IMR-90 (cell line): ENCODE measurements around the gene TEAD1. TPM values are rescaled to one million over a fixed set of nuclear protein-coding genes. Genes with fewer than 3 reads are reported as not detected.

Source experiments
- ATAC-seq: fragments of 200-7000 bp; cut with Tn5 transposase; 2 replicates; pipeline ENCODE4 v1.9.1; 2020; ENCODE audit warnings: low read depth, mild to moderate bottlenecking, moderate library complexity
- BruUV-seq: library from RNA; stranded (reverse); fragments of 400-500 nt; replicated peaks from 2 replicates; lab custom pipeline; 2021; lab: Mats Ljungman, UMichigan
- CTCF ChIA-PET: fragments of 300-600 bp; formaldehyde crosslinking; extraction: SDS; loops from one replicate; lab custom pipeline; 2021; ENCODE audit warnings: antibody characterized with exemption; lab: Yijun Ruan, JAX
- POLR2A ChIA-PET: fragments of 300-600 bp; sonication (Branson Sonifier 250); formaldehyde crosslinking; loops from one replicate; lab custom pipeline; 2022; ENCODE audit warnings: antibody characterized with exemption; ENCODE audit not compliant: unreplicated experiment; lab: Charles Lee
- DNase-seq: peaks from one replicate; pipeline ENCODE4 v3.0.0; 2013
- H2AFZ ChIP-seq: replicated peaks from 2 replicates; pipeline ENCODE3; 2013; ENCODE audit warnings: low read length, mild to moderate bottlenecking; ENCODE audit not compliant: poor library complexity
- H2AK5ac ChIP-seq: 2 replicates; pipeline ENCODE4 v1.6.1; 2013; ENCODE audit warnings: low read depth, low read length, inconsistent platforms
- H2AK9ac ChIP-seq: replicated peaks from 2 replicates; pipeline ENCODE3; 2013; ENCODE audit warnings: mild to moderate bottlenecking, low read depth, low read length, moderate library complexity; ENCODE audit not compliant: poor library complexity
- H2BK120ac ChIP-seq: 2 replicates; pipeline ENCODE4 v1.6.1; 2013; ENCODE audit warnings: low read depth, low read length, inconsistent platforms
- H2BK15ac ChIP-seq: 3 replicates; pipeline ENCODE4 v1.6.1; 2013; ENCODE audit warnings: low read depth, low read length, inconsistent platforms
- H2BK20ac ChIP-seq: 2 replicates; pipeline ENCODE4 v1.6.1; 2013; ENCODE audit warnings: low read depth, mild to moderate bottlenecking, inconsistent platforms, low read length, moderate library complexity
- H2BK5ac ChIP-seq: 2 replicates; pipeline ENCODE4 v1.6.1; 2013; ENCODE audit warnings: mild to moderate bottlenecking, low read depth, low read length, inconsistent platforms; ENCODE audit not compliant: poor library complexity, severe bottlenecking
- H3K14ac ChIP-seq: replicated peaks from 2 replicates; pipeline ENCODE4 v1.6.1; 2013; ENCODE audit warnings: low read depth, low read length, inconsistent platforms
- H3K18ac ChIP-seq: 2 replicates; pipeline ENCODE4 v1.6.1; 2013; ENCODE audit warnings: low read depth, low read length, control low read depth
- H3K23ac ChIP-seq: 2 replicates; pipeline ENCODE4 v1.6.1; 2013; ENCODE audit warnings: low read depth, low read length, inconsistent platforms
- H3K27ac ChIP-seq: 2 replicates; pipeline ENCODE4 v1.5.1; 2013; ENCODE audit warnings: mild to moderate bottlenecking, control low read depth, low read length; ENCODE audit not compliant: insufficient read depth
- H3K27me3 ChIP-seq: 2 replicates; pipeline ENCODE4 v1.6.1; 2013; ENCODE audit warnings: low read length; ENCODE audit not compliant: control insufficient read depth, insufficient read depth
- H3K36me3 ChIP-seq: 2 replicates; pipeline ENCODE4 v1.6.1; 2013; ENCODE audit warnings: low read length, mixed read lengths; ENCODE audit not compliant: control insufficient read depth, insufficient read depth
- H3K4ac ChIP-seq: 2 replicates; pipeline ENCODE4 v1.6.1; 2013; ENCODE audit warnings: low read depth, low read length, inconsistent platforms
- H3K4me1 ChIP-seq: 2 replicates; pipeline ENCODE4 v1.6.1; 2013; ENCODE audit warnings: low read length, mixed read lengths; ENCODE audit not compliant: control insufficient read depth, insufficient read depth
- H3K4me2 ChIP-seq: 2 replicates; pipeline ENCODE4 v1.6.1; 2013; ENCODE audit warnings: low read depth, mild to moderate bottlenecking, control low read depth, low read length, moderate library complexity
- H3K4me3 ChIP-seq: 2 replicates; pipeline ENCODE4 v1.5.1; 2013; ENCODE audit warnings: low read depth, mild to moderate bottlenecking, control low read depth, low read length, moderate library complexity; ENCODE audit not compliant: insufficient read depth
- H3K56ac ChIP-seq: 2 replicates; pipeline ENCODE4 v1.6.1; 2013; ENCODE audit warnings: low read length, inconsistent platforms; ENCODE audit not compliant: insufficient read depth; ENCODE audit errors: extremely low read depth
- H3K79me1 ChIP-seq, 2 experiments: 2 replicates each; pipeline ENCODE4 v1.6.1; 2013; ENCODE audit warnings: low read length in 2 of 2, inconsistent platforms in 1 of 2, low read depth in 1 of 2
- H3K9ac ChIP-seq: 2 replicates; pipeline ENCODE4 v1.6.1; 2013; ENCODE audit warnings: low read depth, low read length, control low read depth
- H3K9me1 ChIP-seq: 2 replicates; pipeline ENCODE4 v1.6.1; 2013; ENCODE audit warnings: low read length, inconsistent platforms; ENCODE audit not compliant: insufficient read depth
- H3K9me3 ChIP-seq: 2 replicates; pipeline ENCODE4 v1.6.1; 2013; ENCODE audit warnings: low read length; ENCODE audit not compliant: control insufficient read depth, insufficient read depth
- H4K20me1 ChIP-seq: 2 replicates; pipeline ENCODE4 v1.6.1; 2013; ENCODE audit warnings: low read length, inconsistent platforms; ENCODE audit not compliant: insufficient read depth
- H4K5ac ChIP-seq: 2 replicates; pipeline ENCODE4 v1.6.1; 2013; ENCODE audit warnings: mild to moderate bottlenecking, low read depth, low read length, control low read depth
- H4K8ac ChIP-seq, 2 experiments: 2 replicates each; pipeline ENCODE4 v1.6.1; 2013; ENCODE audit warnings: low read depth in 2 of 2, low read length in 2 of 2, control low read depth in 1 of 2, inconsistent platforms in 1 of 2
- H4K91ac ChIP-seq: 2 replicates; pipeline ENCODE4 v1.6.1; 2013; ENCODE audit warnings: low read depth, low read length, inconsistent platforms; ENCODE audit not compliant: insufficient read depth
- CEBPB ChIP-seq: IDR thresholded peaks from 2 replicates; pipeline ENCODE4 v1.6.1; 2012; ENCODE audit warnings: low read depth, low read length, improper control_type of control experiment
- POLR2A ChIP-seq: IDR thresholded peaks from 2 replicates; pipeline ENCODE4 v1.6.1; 2012; ENCODE audit warnings: mild to moderate bottlenecking, low read depth, low read length
- RAD21 ChIP-seq: IDR thresholded peaks from 2 replicates; pipeline ENCODE4 v1.6.1; 2012; ENCODE audit warnings: low read length, improper control_type of control experiment
- WGBS, 2 experiments: methylation state at CpG; one replicate each; pipeline versions ENCODE4 v1.1.5 to v1.1.7; 2013; ENCODE audit warnings: missing lambda C conversion rate in 2 of 2; ENCODE audit not compliant: insufficient read length in 1 of 2; ENCODE audit errors: extremely low coverage in 2 of 2; 5-methylcytosine and 5-hydroxymethylcytosine counted together
- dilution Hi-C: fragments of 300-500 bp; cut with HindIII; formaldehyde crosslinking; loops from one replicate; pipeline ENCODE4 v1.14.3; 2018; ENCODE audit warnings: low sequenced_read_pairs; ENCODE audit not compliant: unreplicated experiment
- in situ Hi-C: fragments of 300-500 bp; cut with MboI; formaldehyde crosslinking; loops from 3 replicates; pipeline ENCODE4 v1.14.3; 2019; ENCODE audit warnings: low sequenced_read_pairs, inconsistent platforms, mixed read lengths
- intact Hi-C: fragments of 100-400 bp; cut with micrococcal nuclease; formaldehyde crosslinking; loops from 2 replicates; pipeline ENCODE4 v1.10.0; 2022
- polyA plus RNA-seq, 3 experiments: library from polyadenylated mRNA; depleted of rRNA; stranded (reverse); fragments of >200 nt; gene quantifications; 2 replicates each; pipeline ENCODE4 v1.2.3, GENCODE V29; 2012; ENCODE audit warnings: low replicate concordance in 1 of 3
- total RNA-seq: library from RNA; depleted of rRNA; stranded (reverse); fragments of >200 nt; gene quantifications from 2 replicates; pipeline ENCODE4 v1.2.3, GENCODE V29; 2012

TEAD1 gene
- total and polyA plus RNA-seq, 2 of the 4 experiments (the other 2 are of a cell fraction): 51.8 to 69.2 TPM

- no peak overlapping the region for H2BK15ac ChIP-seq
- TF ChIP-seq RAD21 (no peak), POLR2A (no peak), CEBPB (no peak)
- H4K91ac ChIP-seq: no peak overlapping the region
- peaks cover 38 to 84% of the 10 kb centered on the region in 2 experiments for H3K79me1 ChIP-seq
- intact Hi-C loops: no loop called here
- no peak overlapping the region for H3K4me2 ChIP-seq
- H2BK20ac ChIP-seq: 0 out of 2 replicates have a peak overlapping the region, but pooled peaks have one; percentile 32
- in situ Hi-C loops: loop anchor here (10.0 kb wide), 2 partner anchors 368 to 488 kb away; no protein-coding TSS in a partner anchor
- H3K27me3 ChIP-seq: no peaks in the 10 kb centered on the region
- H2BK5ac ChIP-seq: no peak overlapping the region
- H3K18ac ChIP-seq: no peak overlapping the region
- H2AK9ac ChIP-seq: no peak overlapping the region
- no peak overlapping the region for H2AK5ac ChIP-seq
- CTCF ChIA-PET: interaction anchor here (0.6 kb wide), 1 partner anchor 11 kb away, joined by 4 read pairs; no protein-coding TSS in a partner anchor
- no peak overlapping the region for H3K56ac ChIP-seq
- H3K4me3 ChIP-seq: no peak overlapping the region
- POLR2A ChIA-PET: no interaction called here
- H4K8ac ChIP-seq: no peak overlapping the region; a peak in 1 of 4 replicates
- no peak overlapping the region for H3K9ac ChIP-seq
- H3K27ac ChIP-seq: no peak overlapping the region
- ATAC-seq: no peak
- peaks cover 20% of the 10 kb centered on the region; the same call in 1 of the 2 replicates for H4K20me1 ChIP-seq
- peaks cover 42% of the 10 kb centered on the region for H3K9me1 ChIP-seq
- no peak overlapping the region for H3K14ac ChIP-seq
- no peaks in the 10 kb centered on the region for H3K9me3 ChIP-seq
- H3K23ac ChIP-seq: no peak overlapping the region
- no peak overlapping the region for H2BK120ac ChIP-seq
- no peak overlapping the region for H2AFZ ChIP-seq
- peaks cover 36% of the 10 kb centered on the region for H3K36me3 ChIP-seq
- H3K4me1 ChIP-seq: peaks cover 22% of the 10 kb centered on the region
- H3K4ac ChIP-seq: no peak overlapping the region
- no peak overlapping the region for H4K5ac ChIP-seq
- BruUV-seq: no TSS peak
- DNase-seq: no peak
- WGBS, 2 experiments: no CpG with 5 or more reads among the region's 6 CpGs
- dilution Hi-C loops: no loop called here
These were observed 228.7 kb downstream of the TEAD1 start for GRCh38 chr11:12902791-12903486.
